ENCODE measurements around the gene ADGRL1. TPM values are rescaled to one million over a fixed set of nuclear protein-coding genes. Genes with fewer than 3 reads are reported as not detected.
"Not testable (repeated sequence)": the region's sequence is repeated elsewhere in the genome, so short reads cannot be mapped to it uniquely, and the experiment has no call there.

The ADGRL1 gene
- total RNA-seq, 2 donors from 2014 or later: 15.4 to 15.7 TPM

GRCh38 chr19:14222886-14223285 lies 16.9 kb upstream of the ADGRL1 start:
- TF ChIP-seq CTCF (IDR thresholded peaks at IDR 0.05): no peak
- H3K4me3 ChIP-seq: no peak overlapping the region
- H3K27me3 ChIP-seq (replicated peaks; ENCODE audit: insufficient read depth): no peaks in the 10 kb centered on the region
- no peak for DNase-seq (ENCODE audit: low spot score)
- ATAC-seq (ENCODE audit: insufficient number of reproducible peaks, low FRiP score, low read depth): no peak
- no peak overlapping the region for H3K27ac ChIP-seq
- no peaks in the 10 kb centered on the region for H3K4me1 ChIP-seq (ENCODE audit: control insufficient read depth in 1 of 2, low read depth in 2 of 2)
- H3K36me3 ChIP-seq: no peaks in the 10 kb centered on the region
- no peaks in the 10 kb centered on the region for H3K9me3 ChIP-seq

- H3K4me3 ChIP-seq; H3K36me3 ChIP-seq; H3K27ac ChIP-seq; H3K27me3 ChIP-seq (replicated peaks; ENCODE audit: insufficient read depth); DNase-seq (ENCODE audit: low spot score); H3K4me1 ChIP-seq (ENCODE audit: control insufficient read depth in 1 of 2, low read depth in 2 of 2); H3K9me3 ChIP-seq; ATAC-seq (ENCODE audit: insufficient number of reproducible peaks, low FRiP score, low read depth): not testable (repeated sequence)
- TF ChIP-seq CTCF (IDR thresholded peaks at IDR 0.05): peak; percentile 33
Measured at GRCh38 chr19:14221345-14221744, 15.4 kb upstream of the ADGRL1 start.

- Histone ChIP-seq H3K4me3 (no peak overlapping the region), H3K27ac (no peak overlapping the region), H3K9me3 (no peaks in the 10 kb centered on the region), H3K27me3 (replicated peaks; ENCODE audit: insufficient read depth) (no peaks in the 10 kb centered on the region), H3K4me1 (ENCODE audit: control insufficient read depth in 1 of 2, low read depth in 2 of 2) (peaks cover 3 to 6% of the 10 kb centered on the region in 2 donors), H3K36me3 (no peaks in the 10 kb centered on the region)
- DNase-seq (ENCODE audit: low spot score) (no peak), ATAC-seq (ENCODE audit: insufficient number of reproducible peaks, low FRiP score, low read depth) (no peak)
- TF ChIP-seq CTCF (IDR thresholded peaks at IDR 0.05): no peak
Measured at GRCh38 chr19:14218620-14219330, 12.8 kb upstream of the ADGRL1 start.

- H3K36me3 ChIP-seq; H3K4me1 ChIP-seq (ENCODE audit: control insufficient read depth in 1 of 2, low read depth in 2 of 2); H3K9me3 ChIP-seq; DNase-seq (ENCODE audit: low spot score); H3K27me3 ChIP-seq (replicated peaks; ENCODE audit: insufficient read depth); H3K27ac ChIP-seq; H3K4me3 ChIP-seq; ATAC-seq (ENCODE audit: insufficient number of reproducible peaks, low FRiP score, low read depth): not testable (repeated sequence)
Measured at GRCh38 chr19:14217886-14218285, 11.9 kb upstream of the ADGRL1 start.

GRCh38 chr19:14214580-14214979 lies 8.6 kb upstream of the ADGRL1 start:
- Histone ChIP-seq H3K9me3 (no peaks in the 10 kb centered on the region), H3K4me3 (no peak overlapping the region), H3K36me3 (no peaks in the 10 kb centered on the region), H3K27me3 (replicated peaks; ENCODE audit: insufficient read depth) (no peaks in the 10 kb centered on the region), H3K27ac (no peak overlapping the region), H3K4me1 (ENCODE audit: control insufficient read depth in 1 of 2, low read depth in 2 of 2) (peaks cover 3 to 6% of the 10 kb centered on the region in 2 donors)
- DNase-seq (ENCODE audit: low spot score) (no peak), ATAC-seq (ENCODE audit: insufficient number of reproducible peaks, low FRiP score, low read depth) (no peak)
- TF ChIP-seq CTCF (IDR thresholded peaks at IDR 0.05): no peak

- not testable (repeated sequence) for H3K4me3 ChIP-seq; H3K27ac ChIP-seq; H3K27me3 ChIP-seq (replicated peaks; ENCODE audit: insufficient read depth); H3K4me1 ChIP-seq (ENCODE audit: control insufficient read depth in 1 of 2, low read depth in 2 of 2); H3K36me3 ChIP-seq; H3K9me3 ChIP-seq; ATAC-seq (ENCODE audit: insufficient number of reproducible peaks, low FRiP score, low read depth); DNase-seq (ENCODE audit: low spot score)
Measured at GRCh38 chr19:14210182-14210581, 4.2 kb upstream of the ADGRL1 start.

GRCh38 chr19:14209401-14209800 lies 3.4 kb upstream of the ADGRL1 start:
- not testable (repeated sequence) for DNase-seq (ENCODE audit: low spot score); ATAC-seq (ENCODE audit: insufficient number of reproducible peaks, low FRiP score, low read depth); H3K36me3 ChIP-seq; H3K27me3 ChIP-seq (replicated peaks; ENCODE audit: insufficient read depth); H3K9me3 ChIP-seq; H3K27ac ChIP-seq; H3K4me3 ChIP-seq
- peaks cover 6 to 15% of the 10 kb centered on the region in 2 donors for H3K4me1 ChIP-seq (ENCODE audit: control insufficient read depth in 1 of 2, low read depth in 2 of 2)

- not testable (repeated sequence) for DNase-seq (ENCODE audit: low spot score); H3K4me3 ChIP-seq; ATAC-seq (ENCODE audit: insufficient number of reproducible peaks, low FRiP score, low read depth); H3K27me3 ChIP-seq (replicated peaks; ENCODE audit: insufficient read depth); H3K27ac ChIP-seq; H3K36me3 ChIP-seq; H3K9me3 ChIP-seq
- H3K4me1 ChIP-seq (ENCODE audit: control insufficient read depth in 1 of 2, low read depth in 2 of 2): peaks cover 6 to 15% of the 10 kb centered on the region in 2 donors
Measured at GRCh38 chr19:14208496-14208895, 2.5 kb upstream of the ADGRL1 start.

- Histone ChIP-seq H3K4me3 (peak overlapping the region; percentile 85), H3K4me1 (ENCODE audit: control insufficient read depth in 1 of 2, low read depth in 2 of 2) (peaks cover 6 to 15% of the 10 kb centered on the region in 2 donors)
- not testable (repeated sequence) for H3K9me3 ChIP-seq; H3K27me3 ChIP-seq (replicated peaks; ENCODE audit: insufficient read depth); DNase-seq (ENCODE audit: low spot score); ATAC-seq (ENCODE audit: insufficient number of reproducible peaks, low FRiP score, low read depth); H3K27ac ChIP-seq; H3K36me3 ChIP-seq
Measured at GRCh38 chr19:14207796-14208195, 1.8 kb upstream of the ADGRL1 start.
